ENCODE data around the gene SCRN1. TPM values are rescaled to one million over a fixed set of nuclear protein-coding genes. Genes with fewer than 3 reads are reported as not detected.

SCRN1 gene
- total RNA-seq, 6 donors from 2014 or later = 13.3 to 45.5 (median 30.5) TPM

DNA sequence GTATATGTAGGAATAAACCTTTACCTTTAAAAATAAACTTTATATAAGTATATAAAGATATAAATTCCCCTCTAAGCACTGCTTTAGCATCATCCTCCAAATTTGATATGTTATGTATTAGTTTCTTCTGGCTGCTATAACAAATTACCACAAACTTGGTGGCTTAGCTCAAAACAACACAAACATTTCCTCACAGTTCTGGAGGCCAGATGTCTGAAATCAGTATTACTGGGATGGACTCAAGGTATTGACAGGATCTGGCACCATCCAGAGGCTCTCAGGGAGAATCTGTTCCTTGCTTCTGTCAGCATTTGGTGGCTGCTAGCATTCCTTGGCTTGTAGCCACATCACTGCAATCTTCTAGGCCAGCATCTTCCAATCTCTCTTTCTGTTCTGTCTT lies 6.7 kb upstream of the SCRN1 start:
- TF ChIP-seq POLR2A (IDR thresholded peaks at IDR 0.05) (no peak), EP300 (IDR thresholded peaks at IDR 0.05) (no peak), POLR2AphosphoS5 (IDR thresholded peaks at IDR 0.05) (no peak)
- TF ChIP-seq, protein P1, sequence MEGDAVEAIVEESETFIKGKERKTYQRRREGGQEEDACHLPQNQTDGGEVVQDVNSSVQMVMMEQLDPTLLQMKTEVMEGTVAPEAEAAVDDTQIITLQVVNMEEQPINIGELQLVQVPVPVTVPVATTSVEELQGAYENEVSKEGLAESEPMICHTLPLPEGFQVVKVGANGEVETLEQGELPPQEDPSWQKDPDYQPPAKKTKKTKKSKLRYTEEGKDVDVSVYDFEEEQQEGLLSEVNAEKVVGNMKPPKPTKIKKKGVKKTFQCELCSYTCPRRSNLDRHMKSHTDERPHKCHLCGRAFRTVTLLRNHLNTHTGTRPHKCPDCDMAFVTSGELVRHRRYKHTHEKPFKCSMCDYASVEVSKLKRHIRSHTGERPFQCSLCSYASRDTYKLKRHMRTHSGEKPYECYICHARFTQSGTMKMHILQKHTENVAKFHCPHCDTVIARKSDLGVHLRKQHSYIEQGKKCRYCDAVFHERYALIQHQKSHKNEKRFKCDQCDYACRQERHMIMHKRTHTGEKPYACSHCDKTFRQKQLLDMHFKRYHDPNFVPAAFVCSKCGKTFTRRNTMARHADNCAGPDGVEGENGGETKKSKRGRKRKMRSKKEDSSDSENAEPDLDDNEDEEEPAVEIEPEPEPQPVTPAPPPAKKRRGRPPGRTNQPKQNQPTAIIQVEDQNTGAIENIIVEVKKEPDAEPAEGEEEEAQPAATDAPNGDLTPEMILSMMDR (IDR thresholded peaks at IDR 0.05) = no peak
- no peaks in the 10 kb centered on the region for H3K36me3 ChIP-seq
- H3K4me3 ChIP-seq = no peak overlapping the region
- H3K27me3 ChIP-seq = no peaks in the 10 kb centered on the region
- ATAC-seq (ENCODE audit: low FRiP score in 2 of 2) (no peak), DNase-seq (no peak)
- no peak overlapping the region for H3K27ac ChIP-seq
- H3K4me1 ChIP-seq = no peaks in the 10 kb centered on the region
- peaks cover 8 to 20% (median 13%) of the 10 kb centered on the region in 4 donors for H3K9me3 ChIP-seq

DNA sequence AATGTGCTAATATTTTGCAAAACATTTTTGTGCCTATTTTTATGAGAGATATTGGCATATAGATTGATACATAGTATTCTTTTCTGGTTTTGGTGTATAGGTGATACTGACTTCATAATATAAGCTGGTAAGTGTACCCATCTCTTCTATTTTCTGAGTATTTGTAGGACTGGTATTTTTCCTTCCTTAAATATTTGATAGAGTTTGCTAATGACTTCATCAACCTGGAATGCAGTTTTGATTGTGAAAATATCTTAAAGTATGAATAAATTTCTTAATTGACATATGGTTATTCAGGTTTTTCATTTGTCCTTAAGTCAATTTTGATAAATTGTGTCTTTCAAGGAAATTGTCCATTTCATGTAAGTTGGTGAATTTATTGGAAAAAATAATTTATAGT lies 6.1 kb upstream of the SCRN1 start:
- H3K9me3 ChIP-seq = peaks cover 8 to 20% (median 13%) of the 10 kb centered on the region in 4 donors
- no peaks in the 10 kb centered on the region for H3K36me3 ChIP-seq
- H3K27ac ChIP-seq = no peak overlapping the region
- no peak for ATAC-seq (ENCODE audit: low FRiP score in 2 of 2)
- no peak for TF ChIP-seq POLR2AphosphoS5 (IDR thresholded peaks at IDR 0.05)
- TF ChIP-seq EP300 (IDR thresholded peaks at IDR 0.05) = no peak
- TF ChIP-seq, protein P1 (IDR thresholded peaks at IDR 0.05) = no peak
- no peak for TF ChIP-seq POLR2A (IDR thresholded peaks at IDR 0.05)
- DNase-seq = no peak
- no peaks in the 10 kb centered on the region for H3K27me3 ChIP-seq
- H3K4me1 ChIP-seq = no peaks in the 10 kb centered on the region
- H3K4me3 ChIP-seq = no peak overlapping the region

DNA sequence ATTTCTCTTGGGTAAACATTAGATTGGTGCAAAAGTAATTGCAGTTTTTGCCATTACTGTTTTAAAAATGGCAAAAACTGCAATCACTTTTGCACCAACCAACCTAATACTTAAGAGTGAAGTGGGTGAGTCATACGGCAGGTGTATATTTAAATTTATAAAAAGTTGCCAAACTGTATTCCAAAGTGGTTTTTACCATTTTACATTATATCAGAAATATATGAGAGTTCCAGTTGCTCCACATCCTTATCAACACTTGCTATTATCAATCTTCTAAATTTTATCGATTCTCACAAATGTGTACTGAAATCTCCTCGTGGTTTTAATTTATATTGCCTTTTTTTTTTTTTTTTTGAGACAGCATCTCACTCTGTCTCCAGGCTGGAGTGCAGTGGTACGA lies 3.5 kb upstream of the SCRN1 start:
- H3K27me3 ChIP-seq = peaks cover 0 to 6% (median 0%) of the 10 kb centered on the region in 4 donors
- no peak overlapping the region for H3K27ac ChIP-seq
- peaks cover 0 to 20% (median 2%) of the 10 kb centered on the region in 4 donors for H3K4me1 ChIP-seq
- ATAC-seq (ENCODE audit: low FRiP score in 2 of 2) (no peak), DNase-seq (no peak)
- no peaks in the 10 kb centered on the region for H3K36me3 ChIP-seq
- H3K4me3 ChIP-seq = no peak overlapping the region
- peaks cover 8 to 20% (median 13%) of the 10 kb centered on the region in 4 donors for H3K9me3 ChIP-seq
- WGBS, 2 donors = 86 to 87% methylated on average over 4 of the region's 4 CpGs
- TF ChIP-seq EP300 (IDR thresholded peaks at IDR 0.05) (no peak), POLR2AphosphoS5 (IDR thresholded peaks at IDR 0.05) (no peak), POLR2A (IDR thresholded peaks at IDR 0.05) (no peak)
- TF ChIP-seq, protein P1 (IDR thresholded peaks at IDR 0.05) = no peak

GRCh38 chr7:29991937-29992336 lies 2.3 kb upstream of the SCRN1 start:
- ATAC-seq (ENCODE audit: low FRiP score in 2 of 2) = no peak

More at GRCh38 chr7:29991937-29992336, 2.3 kb upstream of the SCRN1 start:
- Histone ChIP-seq H3K36me3 (no peaks in the 10 kb centered on the region), H3K4me1 (peaks cover 4 to 32% (median 7%) of the 10 kb centered on the region in 4 donors), H3K27ac (no peak overlapping the region), H3K9me3 (peaks cover 8 to 19% (median 13%) of the 10 kb centered on the region in 4 donors), H3K27me3 (peaks cover 0 to 6% (median 0%) of the 10 kb centered on the region in 4 donors), H3K4me3 (no peak overlapping the region)
- no peak for DNase-seq
- WGBS, 2 donors = 92 to 95% methylated on average over 3 to 5 of the region's 5 CpGs
- TF ChIP-seq, protein P1 (IDR thresholded peaks at IDR 0.05) = no peak
- TF ChIP-seq POLR2AphosphoS5 (IDR thresholded peaks at IDR 0.05) = no peak
- no peak for TF ChIP-seq POLR2A (IDR thresholded peaks at IDR 0.05)
- no peak for TF ChIP-seq EP300 (IDR thresholded peaks at IDR 0.05)
